ENCODE results near the gene PARL. TPM values are rescaled to one million over a fixed set of nuclear protein-coding genes. Genes with fewer than 3 reads are reported as not detected.

Gene PARL
- total and polyA plus RNA-seq, 9 of the 15 experiments (the other 6 are each of a cell fraction or from before 2014, with no cell fraction given), result 39.5 to 82.4 (median 57.4) TPM

GRCh38 chr3:183854318-183855035, 30.2 kb downstream of the PARL start:
- Histone ChIP-seq H3K9me1 (ENCODE audit: control insufficient read depth, insufficient read depth, low read length) (no peaks in the 10 kb centered on the region), H2AFZ (ENCODE audit: low read depth, low read length) (no peak overlapping the region), H3K36me3 (ENCODE audit: control insufficient read depth, insufficient read depth, low read length) (peaks cover 44% of the 10 kb centered on the region; the same call in 2 of the 3 replicates), H3K27ac (ENCODE audit: extremely low read depth, low read depth, low read length) (no peak overlapping the region), H3K9me3 (replicated peaks; ENCODE audit: control insufficient read depth, insufficient read depth, low read depth, low read length) (no peaks in the 10 kb centered on the region), H4K20me1 (replicated peaks; ENCODE audit: control insufficient read depth, insufficient read depth, low read length) (no peaks in the 10 kb centered on the region), H3K4me3 (no peak overlapping the region), H3K9ac (ENCODE audit: insufficient read depth in 1 of 2, low read depth in 2 of 2, low read length in 2 of 2) (no peak overlapping the region), H3K4me1 (replicated peaks in 1 of 2; ENCODE audit: control insufficient read depth in 2 of 2, insufficient read depth in 2 of 2, low read length in 2 of 2) (no peaks in the 10 kb centered on the region), H3K79me2 (ENCODE audit: control insufficient read depth, insufficient read depth, low read length) (peaks cover 4% of the 10 kb centered on the region; the same call in 1 of the 3 replicates), H3K4me2 (ENCODE audit: insufficient read depth, low read length) (no peak overlapping the region), H3K27me3 (ENCODE audit: control insufficient read depth in 2 of 2, insufficient read depth in 2 of 2, low read length in 2 of 2) (no peaks in the 10 kb centered on the region)
- intact Hi-C loops (cut with micrococcal nuclease) (no loop called here), in situ Hi-C loops (cut with MboI) (no loop called here)
- POLR2A ChIA-PET, result no interaction called here
- no peak for ATAC-seq
- CTCF ChIA-PET (ENCODE audit: low intra/inter-chr PET ratio), result no interaction called here
- no peak for DNase-seq (ENCODE audit: extremely low read depth in 1 of 4, low spot score in 3 of 4)
- TF ChIP-seq, protein P1, sequence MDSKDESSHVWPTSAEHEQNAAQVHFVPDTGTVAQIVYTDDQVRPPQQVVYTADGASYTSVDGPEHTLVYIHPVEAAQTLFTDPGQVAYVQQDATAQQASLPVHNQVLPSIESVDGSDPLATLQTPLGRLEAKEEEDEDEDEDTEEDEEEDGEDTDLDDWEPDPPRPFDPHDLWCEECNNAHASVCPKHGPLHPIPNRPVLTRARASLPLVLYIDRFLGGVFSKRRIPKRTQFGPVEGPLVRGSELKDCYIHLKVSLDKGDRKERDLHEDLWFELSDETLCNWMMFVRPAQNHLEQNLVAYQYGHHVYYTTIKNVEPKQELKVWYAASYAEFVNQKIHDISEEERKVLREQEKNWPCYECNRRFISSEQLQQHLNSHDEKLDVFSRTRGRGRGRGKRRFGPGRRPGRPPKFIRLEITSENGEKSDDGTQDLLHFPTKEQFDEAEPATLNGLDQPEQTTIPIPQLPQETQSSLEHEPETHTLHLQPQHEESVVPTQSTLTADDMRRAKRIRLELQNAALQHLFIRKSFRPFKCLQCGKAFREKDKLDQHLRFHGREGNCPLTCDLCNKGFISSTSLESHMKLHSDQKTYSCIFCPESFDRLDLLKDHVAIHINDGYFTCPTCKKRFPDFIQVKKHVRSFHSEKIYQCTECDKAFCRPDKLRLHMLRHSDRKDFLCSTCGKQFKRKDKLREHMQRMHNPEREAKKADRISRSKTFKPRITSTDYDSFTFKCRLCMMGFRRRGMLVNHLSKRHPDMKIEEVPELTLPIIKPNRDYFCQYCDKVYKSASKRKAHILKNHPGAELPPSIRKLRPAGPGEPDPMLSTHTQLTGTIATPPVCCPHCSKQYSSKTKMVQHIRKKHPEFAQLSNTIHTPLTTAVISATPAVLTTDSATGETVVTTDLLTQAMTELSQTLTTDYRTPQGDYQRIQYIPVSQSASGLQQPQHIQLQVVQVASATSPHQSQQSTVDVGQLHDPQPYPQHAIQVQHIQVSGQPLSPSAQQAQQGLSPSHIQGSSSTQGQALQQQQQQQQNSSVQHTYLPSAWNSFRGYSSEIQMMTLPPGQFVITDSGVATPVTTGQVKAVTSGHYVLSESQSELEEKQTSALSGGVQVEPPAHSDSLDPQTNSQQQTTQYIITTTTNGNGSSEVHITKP (IDR thresholded peaks at IDR 0.05; ENCODE audit: partially characterized antibody), result no peak
- TF ChIP-seq ZNF408 (CRISPR knock-in tag; IDR thresholded peaks at IDR 0.05; ENCODE audit: low read depth) (no peak), PCBP2 (IDR thresholded peaks at IDR 0.05; ENCODE audit: low read depth, low read length, poor library complexity, severe bottlenecking) (no peak), MEF2A (IDR thresholded peaks at IDR 0.05; ENCODE audit: control insufficient read depth, low read depth, low read length) (no peak), MBD1 (CRISPR knock-in tag; IDR thresholded peaks at IDR 0.05) (no peak), FOXP1 (CRISPR knock-in tag; IDR thresholded peaks at IDR 0.05) (no peak), ATF1 (CRISPR knock-in tag; IDR thresholded peaks at IDR 0.05) (no peak), ATF1 (tag; IDR thresholded peaks at IDR 0.05) (no peak), DMBX1 (CRISPR knock-in tag; IDR thresholded peaks at IDR 0.05; ENCODE audit: borderline replicate concordance) (no peak), ZKSCAN1 (IDR thresholded peaks at IDR 0.05; ENCODE audit: low read depth, low read length) (no peak), YY1 (IDR thresholded peaks at IDR 0.05; ENCODE audit: borderline replicate concordance in 1 of 3, control insufficient read depth in 1 of 3, extremely low read depth in 1 of 3, insufficient read depth in 3 of 3, insufficient read length in 1 of 3, insufficient replicate concordance in 2 of 3, low read depth in 1 of 3, low read length in 2 of 3) (no peak), IFI16 (CRISPR knock-in tag; IDR thresholded peaks at IDR 0.05) (no peak), TCF7L2 (IDR thresholded peaks at IDR 0.05; ENCODE audit: low read depth, low read length) (no peak), ZFP30 (CRISPR knock-in tag; IDR thresholded peaks at IDR 0.05; ENCODE audit: borderline replicate concordance) (no peak)
- TF ChIP-seq, protein P2, sequence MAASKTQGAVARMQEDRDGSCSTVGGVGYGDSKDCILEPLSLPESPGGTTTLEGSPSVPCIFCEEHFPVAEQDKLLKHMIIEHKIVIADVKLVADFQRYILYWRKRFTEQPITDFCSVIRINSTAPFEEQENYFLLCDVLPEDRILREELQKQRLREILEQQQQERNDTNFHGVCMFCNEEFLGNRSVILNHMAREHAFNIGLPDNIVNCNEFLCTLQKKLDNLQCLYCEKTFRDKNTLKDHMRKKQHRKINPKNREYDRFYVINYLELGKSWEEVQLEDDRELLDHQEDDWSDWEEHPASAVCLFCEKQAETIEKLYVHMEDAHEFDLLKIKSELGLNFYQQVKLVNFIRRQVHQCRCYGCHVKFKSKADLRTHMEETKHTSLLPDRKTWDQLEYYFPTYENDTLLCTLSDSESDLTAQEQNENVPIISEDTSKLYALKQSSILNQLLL (CRISPR knock-in tag; IDR thresholded peaks at IDR 0.05; ENCODE audit: borderline replicate concordance), result no peak
- FAIRE-seq, result no peak
- WGBS (ENCODE audit: insufficient coverage, low coverage, missing lambda C conversion rate), result 87% methylated on average over 4 of the region's 4 CpGs
- BruUV-seq (replicated peaks), result no TSS peak
